HG03460 (cell line): ENCODE measurements around the gene NSD2.

ENCODE experiments used
- ATAC-seq: cut with Tn5 transposase; IDR thresholded peaks from one replicate; pipeline ENCODE4 v1.9.1; 2021; ENCODE audit not compliant: unreplicated experiment

The NSD2 gene

DNA sequence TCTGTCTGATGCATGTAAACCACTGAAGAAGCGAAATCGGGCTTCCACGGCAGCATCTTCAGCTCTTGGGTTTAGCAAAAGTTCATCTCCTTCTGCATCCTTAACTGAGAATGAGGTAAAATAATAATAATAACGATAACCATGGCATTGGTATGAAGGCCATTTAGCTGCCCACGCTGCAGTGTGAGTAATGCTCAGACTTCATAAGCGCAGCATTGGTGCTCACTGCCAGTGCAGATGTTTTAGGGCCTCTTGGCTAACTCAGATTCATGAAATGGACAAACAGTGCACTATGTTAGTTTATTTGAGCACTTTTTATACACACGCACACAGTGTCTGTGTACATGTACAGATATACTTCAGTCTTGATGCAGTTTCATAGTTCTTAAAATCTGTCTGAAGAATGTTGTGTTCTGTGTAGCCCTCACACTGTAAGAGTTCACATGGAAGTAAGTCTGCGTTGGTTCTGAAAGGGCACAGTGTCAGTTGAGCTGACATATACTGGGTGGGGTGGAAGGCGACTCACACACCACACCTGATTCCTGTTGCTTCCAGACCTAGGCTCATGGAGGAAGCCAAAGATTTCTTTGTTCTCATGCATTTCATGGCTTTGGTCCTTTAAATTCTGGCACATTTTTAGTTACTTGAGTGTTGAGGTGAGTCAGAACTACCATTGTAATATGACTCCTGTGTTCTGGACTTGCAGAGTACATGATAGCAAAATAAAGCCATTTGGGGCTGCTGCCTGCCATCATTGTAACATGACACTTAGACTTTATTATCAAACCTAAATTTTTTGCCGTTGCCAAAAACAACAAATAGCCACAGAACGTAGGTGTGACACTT, 68.7 kb downstream of the NSD2 start:
- no peak for ATAC-seq

- ATAC-seq, result no peak
Measured at GRCh38 chr4:1940566-1940965, 69.4 kb downstream of the NSD2 start.

GRCh38 chr4:1943928-1944327, 72.7 kb downstream of the NSD2 start:
- no peak for ATAC-seq

- ATAC-seq, result no peak
Measured at GRCh38 chr4:1945124-1945895, 74.1 kb downstream of the NSD2 start.

- no peak for ATAC-seq
Measured at GRCh38 chr4:1945912-1946311, 74.7 kb downstream of the NSD2 start.

GRCh38 chr4:1948232-1948631, 77.0 kb downstream of the NSD2 start:
- no peak for ATAC-seq

DNA sequence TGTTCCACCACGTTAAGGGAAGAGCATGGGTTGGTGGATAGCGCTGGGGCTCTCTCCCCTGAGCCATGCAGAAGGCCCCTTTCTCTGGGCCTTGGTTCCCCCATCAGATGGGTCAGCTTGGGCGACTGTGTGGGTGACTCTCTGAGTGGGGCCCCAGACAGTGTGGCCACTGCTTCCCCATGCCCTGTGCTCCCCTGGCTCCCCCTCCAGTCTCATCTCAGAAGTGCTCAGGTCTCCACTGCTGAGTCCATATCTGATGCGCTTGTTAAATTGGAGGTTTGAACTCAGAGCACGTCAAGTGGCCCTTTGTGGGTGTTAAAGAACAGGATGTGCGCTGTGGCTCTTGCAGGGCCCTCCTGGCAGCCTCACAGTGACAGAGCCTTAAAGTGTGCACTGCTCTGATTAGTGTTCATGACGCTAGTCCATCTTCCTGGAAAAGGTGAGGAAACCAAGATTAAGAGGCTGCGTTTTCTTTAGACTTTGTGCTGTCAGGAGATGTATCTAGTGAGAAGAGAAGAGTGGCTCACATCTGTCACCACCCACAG, 77.8 kb downstream of the NSD2 start:
- no peak for ATAC-seq

- no peak for ATAC-seq
Measured at GRCh38 chr4:1950369-1950768, 79.2 kb downstream of the NSD2 start.

GRCh38 chr4:1952058-1952700, 81.0 kb downstream of the NSD2 start:
- ATAC-seq, result no peak

DNA sequence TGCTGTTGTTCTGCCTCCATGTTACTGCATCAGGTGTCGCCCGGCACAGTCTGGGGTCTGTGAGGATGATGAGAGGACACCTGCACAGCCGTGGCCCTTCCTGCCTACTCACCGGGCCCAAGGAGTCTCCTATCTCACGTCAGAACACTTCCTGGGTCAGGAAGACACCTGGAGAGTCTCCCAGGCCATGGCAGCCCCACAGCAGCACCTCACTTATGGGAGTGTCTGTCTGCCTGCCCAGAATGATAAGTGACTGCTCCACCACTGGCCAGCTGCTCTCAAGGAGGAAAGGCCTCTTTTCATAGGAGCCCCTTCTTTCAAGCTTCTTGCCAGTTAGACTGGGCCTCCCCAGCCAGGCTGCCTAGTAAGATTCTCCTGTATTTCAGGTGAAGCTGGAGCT, 81.5 kb downstream of the NSD2 start:
- ATAC-seq, result no peak

DNA sequence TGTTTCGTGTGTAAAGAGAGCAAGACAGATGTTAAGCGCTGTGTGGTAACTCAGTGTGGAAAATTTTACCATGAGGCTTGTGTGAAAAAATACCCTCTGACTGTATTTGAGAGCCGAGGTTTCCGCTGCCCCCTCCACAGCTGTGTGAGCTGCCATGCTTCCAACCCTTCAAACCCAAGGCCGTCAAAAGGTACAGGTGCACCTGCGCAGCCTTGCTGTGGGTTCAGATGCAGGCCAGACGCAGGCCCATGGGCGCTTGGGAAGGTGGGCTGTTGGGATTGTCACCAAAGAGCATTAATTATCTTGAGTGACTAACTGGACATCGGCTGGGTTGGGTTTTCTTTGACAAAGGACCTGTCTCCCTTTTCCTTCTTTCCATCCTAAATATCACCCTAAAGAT, 82.1 kb downstream of the NSD2 start:
- ATAC-seq, result no peak

GRCh38 chr4:1956631-1957030, 85.4 kb downstream of the NSD2 start:
- ATAC-seq, result no peak

- no peak for ATAC-seq
Measured at GRCh38 chr4:1958276-1959103, 87.3 kb downstream of the NSD2 start.

DNA sequence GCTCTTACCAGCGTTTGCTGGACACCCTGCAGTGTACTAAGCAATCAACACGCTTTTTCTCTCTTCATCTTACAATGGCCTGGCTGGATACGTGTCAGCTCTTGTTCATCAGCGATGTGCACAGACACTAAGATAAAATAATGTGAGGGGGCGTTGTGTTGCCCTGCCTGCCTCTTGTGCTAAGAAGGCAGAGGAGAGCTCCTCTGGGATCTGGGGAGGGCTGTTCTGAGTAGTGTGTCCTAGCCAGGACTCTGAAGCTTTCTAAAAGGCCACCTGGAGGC, 87.9 kb downstream of the NSD2 start:
- no peak for ATAC-seq

GRCh38 chr4:1960170-1960825, 89.1 kb downstream of the NSD2 start:
- ATAC-seq, result no peak

- ATAC-seq, result no peak
Measured at GRCh38 chr4:1961038-1961437, 89.8 kb downstream of the NSD2 start.

- no peak for ATAC-seq
Measured at GRCh38 chr4:1961563-1961962, 90.4 kb downstream of the NSD2 start.

- no peak for ATAC-seq
Measured at GRCh38 chr4:1962980-1963379, 91.8 kb downstream of the NSD2 start.

DNA sequence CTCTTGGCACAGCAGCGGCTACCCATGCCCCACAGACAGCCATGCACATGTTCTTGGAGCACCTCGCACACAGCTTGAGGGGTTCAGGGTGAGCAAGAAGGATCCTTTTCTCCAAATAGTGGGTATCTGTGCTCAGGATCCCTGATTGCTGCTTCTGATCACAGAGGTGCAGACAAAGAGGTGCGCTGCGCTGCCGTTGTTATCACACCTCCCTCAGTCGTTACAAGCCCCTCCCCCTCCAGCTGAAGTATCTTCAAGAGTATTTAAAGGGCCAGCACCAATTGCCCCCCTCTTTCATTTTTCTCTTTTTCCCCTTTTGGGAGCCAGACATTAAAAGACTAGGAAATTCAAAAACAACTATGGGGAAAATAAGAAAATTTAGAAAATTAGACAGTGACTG, 93.2 kb downstream of the NSD2 start:
- ATAC-seq, result no peak

DNA sequence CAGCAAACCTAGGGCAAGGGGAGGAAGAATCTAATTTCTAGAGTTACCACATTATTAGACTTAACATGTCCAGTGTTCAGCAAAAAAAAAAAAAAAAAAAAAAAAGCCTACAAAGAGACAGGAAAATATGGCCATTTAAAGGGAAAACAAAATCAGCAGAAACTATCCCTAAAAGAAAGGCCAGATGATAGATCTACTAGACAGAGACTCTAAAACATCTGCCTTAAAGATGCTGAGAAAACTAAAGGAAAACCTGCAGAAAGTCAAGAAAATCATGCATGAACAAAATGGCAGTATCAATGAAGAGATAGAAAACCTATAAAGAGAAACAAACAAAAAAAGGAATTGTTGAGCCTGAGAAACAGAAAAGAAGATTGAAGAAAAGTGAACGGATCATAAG, 93.8 kb downstream of the NSD2 start:
- no peak for ATAC-seq
